ENCODE data around the gene STAG1.
"Not testable (repeated sequence)": the region's sequence is repeated elsewhere in the genome, so short reads cannot be mapped to it uniquely, and the experiment has no call there.

STAG1 gene

GRCh38 chr3:136490646-136491405 lies 261.4 kb downstream of the STAG1 start:
- no peak for DNase-seq

GRCh38 chr3:136485777-136486176 lies 266.4 kb downstream of the STAG1 start:
- no peak for DNase-seq

- DNase-seq = no peak
Observed at GRCh38 chr3:136476280-136476679, 275.9 kb downstream of the STAG1 start.

- DNase-seq = not testable (repeated sequence)
Observed at GRCh38 chr3:136474876-136475275, 277.3 kb downstream of the STAG1 start.

- DNase-seq = no peak
Observed at GRCh38 chr3:136473716-136474326, 278.4 kb downstream of the STAG1 start.

- no peak for DNase-seq
Observed at GRCh38 chr3:136465296-136465695, 286.9 kb downstream of the STAG1 start.

GRCh38 chr3:136464502-136464901 lies 287.7 kb downstream of the STAG1 start:
- no peak for DNase-seq

- no peak for DNase-seq
Observed at GRCh38 chr3:136463170-136463569, 289.0 kb downstream of the STAG1 start.

- DNase-seq = no peak
Observed at GRCh38 chr3:136457793-136458192, 294.4 kb downstream of the STAG1 start.

GRCh38 chr3:136456196-136456595 lies 296.0 kb downstream of the STAG1 start:
- no peak for DNase-seq

GRCh38 chr3:136444581-136444980 lies 307.6 kb downstream of the STAG1 start:
- DNase-seq = no peak

GRCh38 chr3:136437043-136437442 lies 315.1 kb downstream of the STAG1 start:
- no peak for DNase-seq

GRCh38 chr3:136434429-136434828 lies 317.7 kb downstream of the STAG1 start:
- DNase-seq = no peak

- DNase-seq = no peak
Observed at GRCh38 chr3:136432685-136433084, 319.5 kb downstream of the STAG1 start.

- no peak for DNase-seq
Observed at GRCh38 chr3:136428167-136428566, 324.0 kb downstream of the STAG1 start.

- DNase-seq = no peak
Observed at GRCh38 chr3:136427236-136427635, 324.9 kb downstream of the STAG1 start.

- no peak for DNase-seq
Observed at GRCh38 chr3:136414476-136414875, 337.7 kb downstream of the STAG1 start.

GRCh38 chr3:136412307-136412706 lies 339.9 kb downstream of the STAG1 start:
- no peak for DNase-seq

- no peak for DNase-seq
Observed at GRCh38 chr3:136409549-136409948, 342.6 kb downstream of the STAG1 start.

- no peak for DNase-seq
Observed at GRCh38 chr3:136404056-136404455, 348.1 kb downstream of the STAG1 start.

GRCh38 chr3:136396916-136397315 lies 355.3 kb downstream of the STAG1 start:
- DNase-seq = no peak

- DNase-seq = no peak
Observed at GRCh38 chr3:136390574-136390973, 361.6 kb downstream of the STAG1 start.

- DNase-seq = no peak
Observed at GRCh38 chr3:136387031-136387430, 365.1 kb downstream of the STAG1 start.

GRCh38 chr3:136385457-136385856 lies 366.7 kb downstream of the STAG1 start:
- DNase-seq = no peak

- DNase-seq = no peak
Observed at GRCh38 chr3:136381051-136381450, 371.1 kb downstream of the STAG1 start.

Measured in activated CD8-positive, alpha-beta memory T cell treated with anti-CD3 and anti-CD28 coated beads for 24 hours (primary cell).